K562 (cell line): ENCODE results near the gene ZNF331.

Experiments
- CTCF ChIP-seq, 3 experiments: IDR thresholded peaks in 2 of 3; conservative IDR thresholded peaks in 1 of 3; 2 replicates each; pipeline ENCODE4 v1.5.1; 2011 to 2012; ENCODE audit warnings: low read length in 3 of 3, mild to moderate bottlenecking in 3 of 3, control low read depth in 2 of 3, improper control_type of control experiment in 1 of 3, inconsistent platforms in 1 of 3, low read depth in 1 of 3, mixed read lengths in 1 of 3, moderate library complexity in 1 of 3; ENCODE audit not compliant: insufficient read depth in 2 of 3
- DMBX1 ChIP-seq: fragments of 250-450 bp; sonication (Bioruptor Pico); IDR thresholded peaks from 2 replicates; pipeline ENCODE4 v1.8.0; 2022; ENCODE audit warnings: inconsistent platforms, mild to moderate bottlenecking, moderate library complexity, borderline replicate concordance
- GATAD2B ChIP-seq: fragments of 450-650 bp; IDR thresholded peaks from 2 replicates; pipeline ENCODE4 v1.6.1; 2017; ENCODE audit warnings: mild to moderate bottlenecking, borderline replicate concordance
- ILK ChIP-seq: fragments of 450-650 bp; IDR thresholded peaks from 2 replicates; pipeline ENCODE4 v1.6.1; 2016; ENCODE audit warnings: missing genetic modification characterization, low read depth, mild to moderate bottlenecking, missing compliant biosample characterization, moderate library complexity, borderline replicate concordance
- KDM5B ChIP-seq: fragments of 200-600 bp; sonication (generic); IDR thresholded peaks from 2 replicates; pipeline ENCODE4 v1.6.1; 2012; ENCODE audit warnings: low read depth, mild to moderate bottlenecking, moderate library complexity, low read length, control low read depth, inconsistent platforms; ENCODE audit not compliant: insufficient replicate concordance
- MED1 ChIP-seq: sonication (generic); formaldehyde crosslinking; IDR thresholded peaks from 2 replicates; pipeline ENCODE4 v1.8.1; 2023; ENCODE audit warnings: missing genetic modification reagents, borderline replicate concordance
- POLR2A ChIP-seq: fragments of 450-650 bp; conservative IDR thresholded peaks from 2 replicates; pipeline ENCODE4 v1.6.1; 2016
- SMC3 ChIP-seq: conservative IDR thresholded peaks from 2 replicates; pipeline ENCODE4 v1.6.1; 2011; ENCODE audit warnings: low read depth, low read length, improper control_type of control experiment; ENCODE audit not compliant: insufficient read depth
- U2AF1 ChIP-seq: fragments of 200-400 bp; formaldehyde crosslinking; optimal IDR thresholded peaks from 2 replicates; pipeline ENCODE3; 2017; ENCODE audit warnings: mild to moderate bottlenecking, low read depth, low read length, moderate library complexity
- ZBED1 ChIP-seq: IDR thresholded peaks from 2 replicates; pipeline ENCODE4 v1.6.1; 2014
- ZFX ChIP-seq: sonication (generic); formaldehyde crosslinking; IDR thresholded peaks from 2 replicates; pipeline ENCODE4 v1.8.0; 2022; ENCODE audit warnings: mild to moderate bottlenecking, missing genetic modification reagents, moderate library complexity
- ZKSCAN3 ChIP-seq: fragments of 250-450 bp; sonication (Bioruptor Pico); IDR thresholded peaks from 2 replicates; pipeline ENCODE4 v1.4.0; 2020
- ZNF324 ChIP-seq: fragments of 250-450 bp; sonication (Bioruptor Pico); IDR thresholded peaks from 2 replicates; pipeline ENCODE4 v1.4.0; 2020; ENCODE audit warnings: mild to moderate bottlenecking

GRCh38 chr19:53525922-53526321 lies 12.0 kb upstream of the ZNF331 start:
- no peak for TF ChIP-seq POLR2A
- no peak for TF ChIP-seq U2AF1
- TF ChIP-seq ZKSCAN3 (CRISPR knock-in tag), result no peak
- no peak for TF ChIP-seq ZBED1
- TF ChIP-seq KDM5B, result no peak
- no peak for TF ChIP-seq CTCF (IDR thresholded peaks at IDR 0.05 in 2 of 3, conservative IDR thresholded peaks at IDR 0.05 in 1 of 3; ENCODE audit: insufficient read depth in 2 of 3, low read depth in 1 of 3, low read length in 3 of 3)
- TF ChIP-seq DMBX1 (CRISPR knock-in tag), result no peak
- TF ChIP-seq ZFX (CRISPR knock-in tag), result no peak
- TF ChIP-seq ILK (tag), result no peak
- peak; percentile 95 for TF ChIP-seq ZNF324
- no peak for TF ChIP-seq GATAD2B
- TF ChIP-seq MED1, result no peak
- no peak for TF ChIP-seq SMC3
